ENCODE results near the gene SEC16A. TPM values are rescaled to one million over a fixed set of nuclear protein-coding genes. Genes with fewer than 3 reads are reported as not detected.

The SEC16A gene
- total and polyA plus RNA-seq, 2 donors: 13.6 to 89.7 TPM

- Histone ChIP-seq H3K9me3 (ENCODE audit: control insufficient read depth in 2 of 2, insufficient read depth in 1 of 2, low read length in 1 of 2) (no peaks in the 10 kb centered on the region), H3K36me3 (ENCODE audit: control insufficient read depth in 2 of 2, insufficient read depth in 2 of 2, low read length in 1 of 2) (peaks cover 84% of the 10 kb centered on the region in 2 donors), H3K4me1 (ENCODE audit: control insufficient read depth in 2 of 2, insufficient read depth in 2 of 2, low read length in 2 of 2) (no peaks in the 10 kb centered on the region), H3K27me3 (ENCODE audit: control insufficient read depth in 2 of 2, insufficient read depth in 1 of 2, low read length in 1 of 2) (no peaks in the 10 kb centered on the region), H3K4me3 (ENCODE audit: low read length in 2 of 2) (no peak overlapping the region), H3K27ac (ENCODE audit: low read depth in 1 of 2, low read length in 1 of 2) (no peak overlapping the region)
- 95% methylated on average over 26 of the region's 26 CpGs for WGBS
- DNase-seq (ENCODE audit: low read depth in 6 of 9, low spot score in 9 of 9): no peak
Observed at GRCh38 chr9:136451221-136451877, 31.5 kb downstream of the SEC16A start.

- no peak for DNase-seq (ENCODE audit: low read depth in 6 of 9, low spot score in 9 of 9)
- Histone ChIP-seq H3K4me3 (ENCODE audit: low read length in 2 of 2) (no peak overlapping the region), H3K4me1 (ENCODE audit: control insufficient read depth in 2 of 2, insufficient read depth in 2 of 2, low read length in 2 of 2) (no peaks in the 10 kb centered on the region), H3K27me3 (ENCODE audit: control insufficient read depth in 2 of 2, insufficient read depth in 1 of 2, low read length in 1 of 2) (no peaks in the 10 kb centered on the region), H3K9me3 (ENCODE audit: control insufficient read depth in 2 of 2, insufficient read depth in 1 of 2, low read length in 1 of 2) (no peaks in the 10 kb centered on the region), H3K27ac (ENCODE audit: low read depth in 1 of 2, low read length in 1 of 2) (no peak overlapping the region), H3K36me3 (ENCODE audit: control insufficient read depth in 2 of 2, insufficient read depth in 2 of 2, low read length in 1 of 2) (peaks cover 79 to 84% of the 10 kb centered on the region in 2 donors)
- 97% methylated on average over 3 of the region's 3 CpGs for WGBS
Observed at GRCh38 chr9:136448655-136449054, 34.2 kb downstream of the SEC16A start.

- Histone ChIP-seq H3K27me3 (ENCODE audit: control insufficient read depth in 2 of 2, insufficient read depth in 1 of 2, low read length in 1 of 2) (no peaks in the 10 kb centered on the region), H3K4me3 (ENCODE audit: low read length in 2 of 2) (no peak overlapping the region), H3K4me1 (ENCODE audit: control insufficient read depth in 2 of 2, insufficient read depth in 2 of 2, low read length in 2 of 2) (no peaks in the 10 kb centered on the region), H3K9me3 (ENCODE audit: control insufficient read depth in 2 of 2, insufficient read depth in 1 of 2, low read length in 1 of 2) (no peaks in the 10 kb centered on the region), H3K27ac (ENCODE audit: low read depth in 1 of 2, low read length in 1 of 2) (no peak overlapping the region), H3K36me3 (ENCODE audit: control insufficient read depth in 2 of 2, insufficient read depth in 2 of 2, low read length in 1 of 2) (peaks cover 86 to 93% of the 10 kb centered on the region in 2 donors)
- WGBS: 97% methylated on average over 27 of the region's 27 CpGs
- DNase-seq (ENCODE audit: low read depth in 6 of 9, low spot score in 9 of 9): no peak
Observed at GRCh38 chr9:136447173-136447778, 35.6 kb downstream of the SEC16A start.

GRCh38 chr9:136445799-136446198 lies 37.0 kb downstream of the SEC16A start:
- no peaks in the 10 kb centered on the region for H3K4me1 ChIP-seq (ENCODE audit: control insufficient read depth in 2 of 2, insufficient read depth in 2 of 2, low read length in 2 of 2)
- peaks cover 90 to 96% of the 10 kb centered on the region in 2 donors for H3K36me3 ChIP-seq (ENCODE audit: control insufficient read depth in 2 of 2, insufficient read depth in 2 of 2, low read length in 1 of 2)
- H3K27ac ChIP-seq (ENCODE audit: low read depth in 1 of 2, low read length in 1 of 2): no peak overlapping the region
- DNase-seq (ENCODE audit: low read depth in 6 of 9, low spot score in 9 of 9): no peak
- H3K9me3 ChIP-seq (ENCODE audit: control insufficient read depth in 2 of 2, insufficient read depth in 1 of 2, low read length in 1 of 2): no peaks in the 10 kb centered on the region
- 96% methylated on average over 7 of the region's 7 CpGs for WGBS
- H3K27me3 ChIP-seq (ENCODE audit: control insufficient read depth in 2 of 2, insufficient read depth in 1 of 2, low read length in 1 of 2): no peaks in the 10 kb centered on the region
- H3K4me3 ChIP-seq (ENCODE audit: low read length in 2 of 2): no peak overlapping the region

GRCh38 chr9:136444102-136444501 lies 38.7 kb downstream of the SEC16A start:
- Histone ChIP-seq H3K36me3 (ENCODE audit: control insufficient read depth in 2 of 2, insufficient read depth in 2 of 2, low read length in 1 of 2) (peaks cover 76 to 80% of the 10 kb centered on the region in 2 donors), H3K4me1 (ENCODE audit: control insufficient read depth in 2 of 2, insufficient read depth in 2 of 2, low read length in 2 of 2) (peaks cover 3 to 5% of the 10 kb centered on the region in 2 donors), H3K4me3 (ENCODE audit: low read length in 2 of 2) (no peak overlapping the region), H3K9me3 (ENCODE audit: control insufficient read depth in 2 of 2, insufficient read depth in 1 of 2, low read length in 1 of 2) (peaks cover 0 to 4% of the 10 kb centered on the region in 2 donors), H3K27me3 (ENCODE audit: control insufficient read depth in 2 of 2, insufficient read depth in 1 of 2, low read length in 1 of 2) (no peaks in the 10 kb centered on the region), H3K27ac (ENCODE audit: low read depth in 1 of 2, low read length in 1 of 2) (no peak overlapping the region)
- 97% methylated on average over 20 of the region's 20 CpGs for WGBS
- no peak for DNase-seq (ENCODE audit: low read depth in 6 of 9, low spot score in 9 of 9)

GRCh38 chr9:136443687-136444086 lies 39.2 kb downstream of the SEC16A start:
- no peak overlapping the region for H3K27ac ChIP-seq (ENCODE audit: low read depth in 1 of 2, low read length in 1 of 2)
- DNase-seq (ENCODE audit: low read depth in 6 of 9, low spot score in 9 of 9): no peak
- H3K4me3 ChIP-seq (ENCODE audit: low read length in 2 of 2): no peak overlapping the region
- H3K27me3 ChIP-seq (ENCODE audit: control insufficient read depth in 2 of 2, insufficient read depth in 1 of 2, low read length in 1 of 2): peaks cover 0 to 3% of the 10 kb centered on the region in 2 donors
- H3K36me3 ChIP-seq (ENCODE audit: control insufficient read depth in 2 of 2, insufficient read depth in 2 of 2, low read length in 1 of 2): peaks cover 72 to 76% of the 10 kb centered on the region in 2 donors
- H3K4me1 ChIP-seq (ENCODE audit: control insufficient read depth in 2 of 2, insufficient read depth in 2 of 2, low read length in 2 of 2): peaks cover 3 to 7% of the 10 kb centered on the region in 2 donors
- peaks cover 0 to 4% of the 10 kb centered on the region in 2 donors for H3K9me3 ChIP-seq (ENCODE audit: control insufficient read depth in 2 of 2, insufficient read depth in 1 of 2, low read length in 1 of 2)
- WGBS: 98% methylated on average over 7 of the region's 7 CpGs

- no peak overlapping the region for H3K4me3 ChIP-seq (ENCODE audit: low read length in 2 of 2)
- H3K4me1 ChIP-seq (ENCODE audit: control insufficient read depth in 2 of 2, insufficient read depth in 2 of 2, low read length in 2 of 2): peaks cover 7 to 11% of the 10 kb centered on the region in 2 donors
- no peak overlapping the region for H3K27ac ChIP-seq (ENCODE audit: low read depth in 1 of 2, low read length in 1 of 2)
- H3K9me3 ChIP-seq (ENCODE audit: control insufficient read depth in 2 of 2, insufficient read depth in 1 of 2, low read length in 1 of 2): peaks cover 0 to 4% of the 10 kb centered on the region in 2 donors
- peaks cover 67 to 71% of the 10 kb centered on the region in 2 donors for H3K36me3 ChIP-seq (ENCODE audit: control insufficient read depth in 2 of 2, insufficient read depth in 2 of 2, low read length in 1 of 2)
- WGBS: 98% methylated on average over 15 of the region's 15 CpGs
- no peak for DNase-seq (ENCODE audit: low read depth in 6 of 9, low spot score in 9 of 9)
- H3K27me3 ChIP-seq (ENCODE audit: control insufficient read depth in 2 of 2, insufficient read depth in 1 of 2, low read length in 1 of 2): peaks cover 0 to 9% of the 10 kb centered on the region in 2 donors
Observed at GRCh38 chr9:136443087-136443486, 39.8 kb downstream of the SEC16A start.

- H3K27me3 ChIP-seq (ENCODE audit: control insufficient read depth in 2 of 2, insufficient read depth in 1 of 2, low read length in 1 of 2): peaks cover 0 to 10% of the 10 kb centered on the region in 2 donors
Observed at GRCh38 chr9:136442265-136442664, 40.6 kb downstream of the SEC16A start.

GRCh38 chr9:136441681-136442245 lies 41.1 kb downstream of the SEC16A start:
- H3K27ac ChIP-seq (ENCODE audit: low read depth in 1 of 2, low read length in 1 of 2): no peak overlapping the region
- DNase-seq (ENCODE audit: low read depth in 6 of 9, low spot score in 9 of 9): no peak
- H3K9me3 ChIP-seq (ENCODE audit: control insufficient read depth in 2 of 2, insufficient read depth in 1 of 2, low read length in 1 of 2): peaks cover 0 to 4% of the 10 kb centered on the region in 2 donors
- peaks cover 0 to 10% of the 10 kb centered on the region in 2 donors for H3K27me3 ChIP-seq (ENCODE audit: control insufficient read depth in 2 of 2, insufficient read depth in 1 of 2, low read length in 1 of 2)
- H3K4me1 ChIP-seq (ENCODE audit: control insufficient read depth in 2 of 2, insufficient read depth in 2 of 2, low read length in 2 of 2): peaks cover 17 to 24% of the 10 kb centered on the region in 2 donors
- 97% methylated on average over 17 of the region's 17 CpGs for WGBS
- no peak overlapping the region for H3K4me3 ChIP-seq (ENCODE audit: low read length in 2 of 2)
- peaks cover 54 to 57% of the 10 kb centered on the region in 2 donors for H3K36me3 ChIP-seq (ENCODE audit: control insufficient read depth in 2 of 2, insufficient read depth in 2 of 2, low read length in 1 of 2)

More at GRCh38 chr9:136442265-136442664, 40.6 kb downstream of the SEC16A start:
- Histone ChIP-seq H3K4me3 (ENCODE audit: low read length in 2 of 2) (no peak overlapping the region), H3K27ac (ENCODE audit: low read depth in 1 of 2, low read length in 1 of 2) (no peak overlapping the region), H3K9me3 (ENCODE audit: control insufficient read depth in 2 of 2, insufficient read depth in 1 of 2, low read length in 1 of 2) (peaks cover 0 to 4% of the 10 kb centered on the region in 2 donors), H3K4me1 (ENCODE audit: control insufficient read depth in 2 of 2, insufficient read depth in 2 of 2, low read length in 2 of 2) (peaks cover 14 to 20% of the 10 kb centered on the region in 2 donors), H3K36me3 (ENCODE audit: control insufficient read depth in 2 of 2, insufficient read depth in 2 of 2, low read length in 1 of 2) (peaks cover 59 to 62% of the 10 kb centered on the region in 2 donors)
- WGBS: 92% methylated on average over 5 of the region's 5 CpGs
- no peak for DNase-seq (ENCODE audit: low read depth in 6 of 9, low spot score in 9 of 9)

Measured in thymus (tissue), 11 donors.